Measurements from ENCODE around the gene MAOB.
"Not testable (repeated sequence)": the region's sequence is repeated elsewhere in the genome, so short reads cannot be mapped to it uniquely, and the experiment has no call there.

The MAOB gene

GRCh38 chrX:43750248-43750676, 132.0 kb downstream of the MAOB start:
- DNase-seq, result peak; percentile 30

GRCh38 chrX:43747476-43747875, 134.8 kb downstream of the MAOB start:
- no peak for DNase-seq

GRCh38 chrX:43745938-43746721, 136.1 kb downstream of the MAOB start:
- no peak for DNase-seq

- DNase-seq, result no peak
Observed at GRCh38 chrX:43744284-43744683, 138.0 kb downstream of the MAOB start.

- no peak for DNase-seq
Observed at GRCh38 chrX:43743100-43743822, 139.0 kb downstream of the MAOB start.

GRCh38 chrX:43741843-43742573, 140.2 kb downstream of the MAOB start:
- DNase-seq, result no peak

GRCh38 chrX:43735957-43736356, 146.3 kb downstream of the MAOB start:
- DNase-seq, result no peak

GRCh38 chrX:43735534-43735933, 146.7 kb downstream of the MAOB start:
- no peak for DNase-seq

- no peak for DNase-seq
Observed at GRCh38 chrX:43734444-43734843, 147.8 kb downstream of the MAOB start.

- DNase-seq, result no peak
Observed at GRCh38 chrX:43733699-43734098, 148.6 kb downstream of the MAOB start.

- no peak for DNase-seq
Observed at GRCh38 chrX:43731086-43731485, 151.2 kb downstream of the MAOB start.

- DNase-seq, result no peak
Observed at GRCh38 chrX:43728966-43729365, 153.3 kb downstream of the MAOB start.

GRCh38 chrX:43728002-43728401, 154.2 kb downstream of the MAOB start:
- DNase-seq, result no peak

- not testable (repeated sequence) for DNase-seq
Observed at GRCh38 chrX:43727254-43727653, 155.0 kb downstream of the MAOB start.

- DNase-seq, result not testable (repeated sequence)
Observed at GRCh38 chrX:43725227-43725626, 157.0 kb downstream of the MAOB start.

GRCh38 chrX:43720961-43721360, 161.3 kb downstream of the MAOB start:
- no peak for DNase-seq

GRCh38 chrX:43720082-43720481, 162.2 kb downstream of the MAOB start:
- no peak for DNase-seq

- DNase-seq, result no peak
Observed at GRCh38 chrX:43718956-43719355, 163.3 kb downstream of the MAOB start.

- DNase-seq, result no peak
Observed at GRCh38 chrX:43718546-43718945, 163.7 kb downstream of the MAOB start.

- DNase-seq, result no peak
Observed at GRCh38 chrX:43718081-43718480, 164.2 kb downstream of the MAOB start.

- no peak for DNase-seq
Observed at GRCh38 chrX:43717161-43717560, 165.1 kb downstream of the MAOB start.

- DNase-seq, result no peak
Observed at GRCh38 chrX:43716696-43717095, 165.6 kb downstream of the MAOB start.

Data from NCI-H69 (cell line).